CD4-positive, alpha-beta T cell treated with Interleukin-17A for 1 hour (primary cell): ENCODE results near the gene UIMC1.
"Not testable (repeated sequence)": the region's sequence is repeated elsewhere in the genome, so short reads cannot be mapped to it uniquely, and the experiment has no call there.

ENCODE experiments used
- DNase-seq: peaks from one replicate; pipeline ENCODE4 v3.0.0-alpha.2; 2020

The UIMC1 gene

GRCh38 chr5:177006265-177006972, at the start of gene UIMC1:
Gene UIMC1, minus strand, starts transcription at chr5:177006779. Its CDS starts 24,164 bp downstream, at chr5:176982615.
- DNase-seq = peak; percentile 94

GRCh38 chr5:177049285-177049684, 42.7 kb upstream of the UIMC1 start:
- no peak for DNase-seq

DNA sequence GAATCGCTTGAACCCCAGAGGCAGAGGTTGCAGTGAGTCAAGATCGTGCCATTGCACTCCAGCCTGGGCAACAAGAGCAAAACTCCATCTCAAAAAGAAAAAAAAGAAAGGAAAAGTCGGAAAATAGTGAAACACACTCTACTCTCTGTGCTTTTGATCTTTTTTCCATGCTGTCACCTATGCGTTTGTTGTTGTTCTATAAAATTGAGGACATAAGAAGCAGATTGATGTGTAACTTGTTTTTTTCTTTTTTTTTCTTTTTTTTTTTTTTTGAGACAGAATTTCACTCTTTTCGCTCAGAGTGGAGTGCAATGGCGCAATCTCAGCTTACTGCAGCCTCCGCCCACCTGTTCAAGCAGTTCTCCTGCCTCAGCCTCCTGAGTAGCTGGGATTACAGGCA, 42.0 kb upstream of the UIMC1 start:
- not testable (repeated sequence) for DNase-seq

DNA sequence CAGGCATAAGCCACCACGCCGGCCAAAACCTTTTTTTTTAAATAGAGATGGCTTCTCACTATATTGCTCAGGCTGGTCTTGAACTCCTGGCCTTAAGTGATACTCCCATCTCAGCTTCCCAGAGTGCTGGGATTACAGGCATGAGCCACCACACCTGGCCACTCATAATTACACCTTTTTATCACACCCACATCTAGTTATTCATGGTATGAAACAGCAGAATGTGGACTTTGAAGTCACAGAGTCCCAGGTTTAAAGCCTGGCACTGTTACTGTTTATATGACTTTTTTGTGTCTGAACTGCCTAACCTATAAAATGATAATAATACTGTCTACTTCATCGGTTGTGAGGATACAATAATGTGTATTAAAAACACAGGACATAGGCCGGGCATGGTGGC, 39.1 kb upstream of the UIMC1 start:
- DNase-seq = no peak

DNA sequence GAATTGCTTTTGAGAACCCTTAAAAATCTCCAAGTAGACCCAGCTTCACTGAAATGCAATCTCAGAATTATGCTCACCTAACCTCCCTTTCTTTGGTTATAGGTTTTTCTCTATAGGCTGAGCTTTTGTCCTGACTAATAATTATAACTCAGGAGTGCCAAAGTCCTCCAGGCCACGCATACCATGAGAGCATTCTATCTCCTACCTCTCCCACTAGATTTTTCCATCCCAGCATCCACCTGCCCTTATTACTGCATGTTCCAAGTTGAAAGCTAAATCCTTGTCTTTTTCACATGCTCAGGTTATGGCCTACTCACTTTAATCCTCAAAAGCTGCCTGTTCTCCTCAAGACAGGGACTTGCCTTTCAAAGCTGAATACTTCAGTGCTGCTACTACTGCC, 38.1 kb upstream of the UIMC1 start:
- no peak for DNase-seq

DNA sequence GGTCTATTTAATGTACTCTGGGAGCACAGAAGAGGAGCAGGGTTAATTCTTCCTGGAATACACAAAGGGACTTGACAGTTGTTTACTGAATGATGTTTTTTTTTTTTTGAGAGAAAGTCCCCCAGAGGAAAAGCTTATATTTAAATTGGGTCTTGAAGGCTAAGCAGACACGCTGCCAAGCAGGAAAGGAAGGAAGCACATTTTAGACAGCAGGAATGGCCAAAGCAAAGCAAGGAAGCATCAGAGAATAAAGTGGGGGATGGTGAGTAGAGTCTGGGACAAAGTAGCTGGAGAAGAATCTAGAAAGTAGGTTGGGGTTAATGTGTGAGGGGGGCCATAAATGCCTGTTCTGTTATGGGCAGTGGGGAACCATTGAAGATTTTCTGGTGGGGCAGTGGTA, 37.4 kb upstream of the UIMC1 start:
- no peak for DNase-seq

- DNase-seq = no peak
These were observed 36.5 kb upstream of the UIMC1 start for GRCh38 chr5:177043114-177043513.

DNA sequence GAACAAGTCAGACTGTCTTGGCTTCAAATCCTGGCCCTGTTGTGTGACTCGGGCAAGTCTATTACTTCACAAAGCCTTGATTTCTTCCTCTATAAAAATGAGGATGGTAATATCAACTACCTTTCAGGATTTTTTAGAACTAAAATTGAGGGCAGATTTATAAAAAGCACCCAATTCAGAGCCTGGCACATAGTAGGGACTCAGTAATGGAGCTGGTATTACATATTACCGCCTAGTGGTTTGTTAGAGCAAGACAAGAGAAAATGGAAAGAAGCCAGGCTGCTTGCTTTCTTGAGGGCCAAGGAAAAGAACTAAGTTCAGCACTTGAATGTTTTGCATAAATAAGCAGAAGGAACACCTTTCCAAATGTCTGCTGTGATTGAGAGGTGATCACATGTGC, 35.4 kb upstream of the UIMC1 start:
- no peak for DNase-seq

DNA sequence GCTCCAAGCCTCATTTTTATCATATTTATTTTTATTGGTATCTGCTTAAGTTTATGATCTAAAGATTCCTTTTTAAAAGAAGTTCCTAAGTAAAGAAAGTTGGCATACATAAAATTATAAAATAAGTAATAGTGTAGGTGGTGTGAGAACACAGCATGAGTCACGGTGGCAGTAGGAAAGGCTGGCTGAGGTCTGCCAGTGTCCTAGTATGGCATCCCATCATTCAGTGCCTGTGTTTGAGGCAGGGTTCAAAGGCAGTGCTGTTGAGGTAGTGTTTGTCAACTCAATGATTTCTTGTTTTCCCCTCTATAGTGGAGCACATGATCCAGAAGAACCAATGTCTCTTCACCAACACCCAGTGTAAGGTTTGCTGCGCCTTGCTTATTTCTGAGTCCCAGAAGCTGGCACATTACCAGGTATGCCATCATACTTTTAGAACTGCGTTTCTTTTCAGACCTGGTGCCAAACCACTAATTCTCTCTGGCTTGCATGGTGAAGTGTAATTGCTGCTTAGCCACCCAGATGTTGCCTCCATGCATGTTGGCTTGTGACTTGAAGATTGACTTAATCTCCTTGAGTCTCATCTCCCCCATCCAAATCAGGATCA, 34.3 kb upstream of the UIMC1 start:
- no peak for DNase-seq

GRCh38 chr5:177036921-177037320, 30.3 kb upstream of the UIMC1 start:
- DNase-seq = no peak

DNA sequence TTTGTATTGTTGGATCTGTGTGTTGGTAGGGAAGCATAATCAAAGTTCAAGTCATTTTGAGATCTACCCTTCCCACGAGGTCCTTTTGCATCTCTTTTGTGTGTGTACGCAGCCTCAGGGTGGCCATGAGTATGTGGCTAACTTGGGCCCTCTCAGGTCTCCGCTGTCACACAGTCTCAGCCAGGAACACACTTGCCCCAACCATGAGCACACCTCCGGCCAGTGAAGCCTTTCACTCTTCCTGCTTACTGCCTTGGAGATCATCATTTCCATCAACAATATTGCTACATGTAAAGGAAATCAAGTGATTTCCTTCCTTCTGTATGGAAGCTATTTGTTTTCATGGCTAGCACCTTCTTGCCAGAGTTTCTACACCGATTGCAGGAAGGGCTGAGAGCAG, 29.9 kb upstream of the UIMC1 start:
- DNase-seq = no peak

GRCh38 chr5:177035976-177036375, 29.4 kb upstream of the UIMC1 start:
- no peak for DNase-seq

GRCh38 chr5:177029498-177029897, 22.9 kb upstream of the UIMC1 start:
- no peak for DNase-seq

DNA sequence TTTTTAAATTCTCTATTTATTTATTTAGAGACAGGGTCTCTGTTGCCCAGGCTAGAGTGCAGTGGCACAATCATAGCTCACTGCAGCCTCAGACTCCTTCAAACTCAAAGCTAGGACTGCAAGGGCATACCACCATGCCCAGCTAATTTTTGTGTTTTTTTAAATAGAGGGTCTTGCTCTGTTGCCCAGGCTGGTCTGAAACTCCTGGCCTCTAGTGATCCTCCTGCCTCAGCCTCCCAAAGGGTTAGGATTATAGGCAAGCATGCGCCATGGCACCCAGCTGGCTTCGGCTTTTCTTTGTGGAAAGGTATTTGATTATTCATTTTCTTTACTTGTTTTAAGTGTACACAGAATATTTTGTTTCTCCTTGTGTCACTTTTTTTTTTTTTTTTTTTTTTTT, 21.1 kb upstream of the UIMC1 start:
- no peak for DNase-seq

DNA sequence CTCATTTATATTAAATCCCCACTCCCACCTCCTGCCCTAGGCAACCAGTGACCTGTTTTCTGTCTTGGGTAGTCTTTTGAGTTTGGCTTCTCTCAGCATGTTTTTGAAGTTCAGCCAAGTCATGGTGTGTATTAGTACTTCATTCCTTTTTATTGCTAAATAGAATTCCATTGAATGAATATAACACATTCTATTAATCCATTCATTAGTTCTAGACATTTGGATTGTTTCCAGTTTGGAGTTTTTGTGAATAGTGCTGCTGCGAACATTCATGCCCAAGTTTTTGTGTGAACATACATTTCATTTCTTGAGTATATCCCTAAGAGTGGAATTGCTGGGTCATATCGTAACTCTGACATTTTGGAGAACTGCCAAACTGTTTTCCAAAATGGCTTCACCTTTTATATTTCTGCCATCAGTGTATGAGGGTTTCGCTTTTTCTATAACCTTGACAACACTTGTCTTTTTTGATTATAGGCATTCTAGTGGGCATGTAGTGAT, 18.6 kb upstream of the UIMC1 start:
- no peak for DNase-seq

DNA sequence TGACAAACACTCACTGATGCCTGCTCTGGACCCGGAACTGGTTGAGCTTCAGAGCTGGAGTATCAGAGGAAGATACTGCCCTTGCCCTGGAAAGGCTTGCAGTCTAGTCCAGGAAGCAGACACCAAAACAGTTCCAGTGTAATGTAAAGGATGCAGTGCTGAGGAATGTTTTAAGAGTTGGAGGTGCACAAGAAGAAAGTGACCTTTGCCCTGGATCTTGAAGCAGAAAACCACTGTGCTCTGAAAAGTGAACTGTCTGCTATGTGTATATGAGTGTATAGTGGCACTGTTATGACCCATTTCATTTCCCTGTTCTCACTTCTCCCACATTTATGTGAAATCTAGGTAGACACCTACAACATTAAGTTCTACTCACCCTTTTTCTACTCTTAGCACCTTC, 18.0 kb upstream of the UIMC1 start:
- no peak for DNase-seq

DNA sequence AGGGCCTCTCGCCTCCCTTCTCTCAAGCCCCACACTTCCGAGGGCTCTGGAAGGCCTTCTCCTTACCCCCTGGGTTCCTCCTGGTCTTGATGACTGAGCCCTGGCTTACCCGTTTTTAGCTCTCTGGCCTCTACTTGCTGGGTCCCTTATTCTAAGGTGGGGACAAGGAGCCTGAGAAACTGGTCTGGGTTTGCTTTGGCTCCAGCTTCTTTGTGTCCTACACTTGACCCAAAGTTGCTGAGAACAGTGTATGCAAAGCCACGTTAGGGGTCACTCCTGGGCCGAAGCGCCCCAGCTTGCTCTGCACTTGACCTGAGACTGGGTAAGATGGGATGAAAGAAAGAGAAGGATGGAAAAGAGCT, 16.7 kb upstream of the UIMC1 start:
- peak; percentile 8 for DNase-seq

DNA sequence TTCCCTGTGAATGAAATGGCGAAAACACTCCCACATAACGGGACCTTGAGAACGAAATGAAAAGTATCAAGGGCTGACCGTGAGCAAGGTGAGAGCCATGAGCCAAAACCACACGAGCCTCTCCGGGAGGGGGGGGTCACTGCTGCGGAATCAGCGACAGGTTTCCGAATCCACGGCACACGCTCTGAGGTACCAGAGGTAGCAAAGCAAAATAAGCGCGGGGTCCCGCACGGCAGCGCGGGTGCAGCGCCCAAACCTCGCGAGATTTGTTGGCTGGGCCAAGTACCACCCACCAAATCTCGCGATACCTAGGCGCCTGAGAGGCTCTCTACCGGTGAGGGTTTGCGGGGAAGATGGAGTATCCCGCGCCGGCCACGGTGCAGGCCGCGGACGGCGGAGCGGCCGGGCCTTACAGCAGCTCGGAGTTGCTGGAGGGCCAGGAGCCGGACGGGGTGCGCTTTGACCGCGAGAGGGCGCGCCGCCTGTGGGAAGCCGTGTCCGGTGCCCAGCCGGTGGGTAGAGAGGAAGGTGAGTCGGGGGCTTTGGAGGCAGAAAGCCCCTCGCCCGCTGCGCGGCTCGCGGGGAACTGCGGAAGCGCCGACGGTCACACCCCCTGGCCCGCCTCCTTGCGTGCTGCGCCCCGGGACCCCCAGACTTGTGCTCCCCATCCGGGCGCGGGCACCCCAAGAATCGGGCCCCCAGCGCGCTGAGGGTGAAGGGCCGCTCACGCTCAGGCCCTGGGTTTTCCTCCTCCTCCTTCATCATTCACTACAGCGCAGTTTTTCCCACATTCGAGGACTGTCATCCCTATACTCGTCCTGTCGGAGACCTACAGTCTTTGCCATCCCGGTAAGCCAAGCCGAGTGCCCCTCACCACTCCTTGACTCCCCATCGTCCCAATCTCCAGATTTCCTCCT, 16.1 kb upstream of the UIMC1 start, which contains the start of gene ZNF346:
Gene ZNF346, plus strand, starts transcription at position 311 of the 917 bp plus-strand sequence. Its CDS starts 43 bp downstream, at position 354.
- DNase-seq = peak; percentile 94

DNA sequence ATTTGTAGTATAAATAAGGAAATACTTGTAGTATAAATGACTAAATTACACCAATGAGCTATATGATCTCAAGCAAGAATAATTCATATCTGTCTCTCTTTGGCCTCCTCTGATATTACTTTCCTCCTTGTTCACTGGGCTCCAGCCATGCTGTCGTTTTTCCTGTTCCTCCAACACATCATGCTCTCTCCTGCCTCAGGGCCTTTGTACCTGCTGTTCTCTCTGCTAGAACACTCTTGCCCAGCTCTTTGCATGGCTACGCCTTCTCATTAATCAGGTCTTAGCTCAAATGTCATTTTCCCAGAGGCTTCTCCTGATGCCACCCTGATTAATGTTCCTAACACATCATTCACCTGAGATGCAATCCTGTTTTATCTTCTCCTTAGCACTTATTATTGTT, 13.5 kb upstream of the UIMC1 start:
- no peak for DNase-seq

DNA sequence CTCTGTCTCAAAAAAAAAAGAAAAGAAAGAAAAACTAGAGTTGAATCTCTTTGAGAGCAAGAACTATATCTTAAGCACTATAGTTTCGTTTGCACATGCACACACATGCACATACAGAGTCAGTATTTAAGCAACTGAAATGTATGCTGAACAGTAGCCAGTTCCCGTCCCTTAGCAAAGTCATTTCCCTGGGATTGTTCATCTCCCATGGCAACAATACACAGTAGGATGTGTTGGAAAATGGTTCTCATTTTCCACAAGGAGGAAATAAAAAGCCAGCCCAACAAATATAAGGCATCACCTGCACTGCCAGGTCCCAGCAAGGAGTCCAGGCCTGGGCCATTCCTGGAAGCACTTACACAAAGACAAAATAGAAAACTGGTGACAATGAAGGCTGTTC, 11.8 kb upstream of the UIMC1 start:
- DNase-seq = no peak

DNA sequence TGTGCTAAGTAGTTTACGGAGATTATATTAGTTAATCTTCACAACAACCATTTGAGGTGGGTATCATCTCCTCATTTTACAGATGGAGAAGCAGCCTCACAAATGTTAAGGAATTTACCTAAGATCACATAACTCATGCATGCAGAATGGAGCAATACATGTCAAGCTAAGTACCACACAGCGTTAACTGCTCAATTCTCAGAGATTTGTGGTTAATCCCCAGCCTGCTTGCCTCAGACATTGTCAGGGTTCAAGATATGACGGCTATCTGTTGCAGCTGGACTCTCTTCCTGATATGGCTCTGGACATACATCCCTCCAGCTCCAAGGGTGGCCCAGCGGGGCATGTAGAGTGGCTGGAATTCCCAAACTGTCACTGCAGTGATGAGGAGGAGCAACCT, 8.6 kb upstream of the UIMC1 start:
- no peak for DNase-seq

DNA sequence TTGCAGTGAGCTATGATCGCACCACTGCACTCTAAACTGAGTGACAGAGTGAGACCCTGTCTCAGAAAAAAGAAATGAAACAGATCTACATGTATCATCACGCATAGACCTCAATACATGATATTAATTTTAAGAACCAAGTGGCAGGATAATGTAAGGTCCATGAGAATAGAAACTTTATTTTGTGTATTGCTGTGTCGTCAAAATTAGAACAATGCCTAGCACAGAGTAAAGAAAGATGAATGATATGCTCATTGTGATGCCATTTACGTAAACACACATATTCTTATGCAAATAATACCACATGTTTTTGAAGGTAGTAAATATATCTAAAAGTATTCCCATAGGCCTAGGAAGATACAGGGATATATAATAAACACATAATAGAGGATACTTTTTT, 3.6 kb upstream of the UIMC1 start:
- no peak for DNase-seq

- DNase-seq = no peak
These were observed 2.1 kb upstream of the UIMC1 start for GRCh38 chr5:177008716-177009115.
